Amniotic stem cell (primary cell): ENCODE measurements around the gene LRMDA.
"Not testable (repeated sequence)": the region's sequence is repeated elsewhere in the genome, so short reads cannot be mapped to it uniquely, and the experiment has no call there.

ENCODE experiments used
- DNase-seq: peaks from one replicate; lab custom pipeline; 2025; lab: John Stamatoyannopoulos, UW

The LRMDA gene

DNA sequence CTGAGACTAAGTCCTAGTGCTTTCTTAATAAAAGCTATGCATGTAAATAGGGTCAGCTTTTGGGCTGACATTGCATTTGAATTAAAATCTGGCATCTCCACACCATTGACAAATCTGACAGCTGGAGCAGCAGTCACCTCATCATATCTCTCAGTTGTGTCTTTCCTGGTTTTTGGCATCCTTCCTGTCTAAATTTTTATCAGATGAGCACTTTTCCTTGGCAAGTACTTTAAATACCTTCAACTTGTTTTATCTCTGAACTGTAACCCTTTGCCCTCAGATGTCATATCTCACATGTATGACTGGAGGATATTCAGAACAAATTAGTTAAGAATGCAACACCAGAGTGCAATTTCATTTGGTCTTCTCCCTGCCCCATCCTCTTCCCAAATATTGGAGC is 1066.2 kb downstream of the LRMDA start:
- DNase-seq, result no peak

DNA sequence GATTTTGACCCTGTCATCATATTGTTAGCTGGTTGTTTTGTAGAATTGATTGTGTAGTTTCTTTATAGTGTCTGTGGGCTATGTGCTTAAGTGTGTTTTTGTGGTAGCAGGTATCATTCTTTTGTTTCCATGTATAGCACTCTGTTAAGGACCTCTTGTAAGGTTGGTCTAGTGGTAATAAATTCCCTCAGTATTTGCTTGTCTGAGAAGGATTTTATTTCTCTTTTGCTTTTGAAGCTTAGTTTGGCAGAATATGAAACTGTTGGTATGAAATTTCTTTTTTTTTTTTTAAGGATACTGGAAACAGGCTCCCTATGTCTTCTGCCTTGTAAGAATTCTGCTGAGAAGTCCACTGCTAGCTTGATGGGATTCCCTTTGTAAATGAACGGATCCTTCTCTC is 1073.4 kb downstream of the LRMDA start:
- DNase-seq, result no peak

DNA sequence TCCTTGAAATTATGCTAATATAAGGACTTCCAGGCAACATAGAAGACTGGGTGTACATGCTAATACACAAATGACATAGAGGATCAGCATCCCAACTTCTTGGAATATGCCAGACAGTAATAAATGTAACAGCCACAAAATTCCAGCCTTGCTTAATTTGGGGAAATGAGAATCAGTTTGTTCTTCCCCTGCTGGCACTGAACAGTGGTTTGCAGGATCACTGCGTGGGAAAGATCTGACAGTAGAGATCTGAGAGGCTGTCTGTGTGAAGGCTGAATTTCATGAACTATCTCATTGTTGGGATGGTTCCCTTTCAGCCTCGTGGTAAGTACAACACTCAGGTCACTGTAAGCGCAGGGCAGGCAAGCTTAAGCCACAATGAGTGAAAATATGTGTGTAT is 1078.0 kb downstream of the LRMDA start:
- DNase-seq, result no peak

DNA sequence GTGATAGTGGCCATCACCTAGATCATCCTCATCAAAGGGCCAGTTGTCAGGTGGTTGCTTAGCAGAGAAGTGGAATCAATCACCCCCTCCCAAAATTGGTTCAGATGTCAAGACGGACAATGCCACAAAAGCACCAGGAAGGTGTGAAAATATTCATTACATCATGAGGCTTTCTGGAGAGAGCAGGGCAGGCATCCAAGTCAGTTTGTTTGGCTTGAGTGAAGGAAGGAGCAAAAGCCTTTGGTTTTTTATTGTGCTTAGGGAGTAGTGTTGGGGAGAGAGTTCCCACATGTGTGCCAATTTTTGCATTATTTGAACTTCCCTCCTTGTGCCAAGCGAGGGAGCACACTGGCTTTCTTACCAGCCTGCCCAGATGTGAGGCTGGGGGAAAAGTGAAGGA is 1082.9 kb downstream of the LRMDA start:
- DNase-seq, result no peak

DNA sequence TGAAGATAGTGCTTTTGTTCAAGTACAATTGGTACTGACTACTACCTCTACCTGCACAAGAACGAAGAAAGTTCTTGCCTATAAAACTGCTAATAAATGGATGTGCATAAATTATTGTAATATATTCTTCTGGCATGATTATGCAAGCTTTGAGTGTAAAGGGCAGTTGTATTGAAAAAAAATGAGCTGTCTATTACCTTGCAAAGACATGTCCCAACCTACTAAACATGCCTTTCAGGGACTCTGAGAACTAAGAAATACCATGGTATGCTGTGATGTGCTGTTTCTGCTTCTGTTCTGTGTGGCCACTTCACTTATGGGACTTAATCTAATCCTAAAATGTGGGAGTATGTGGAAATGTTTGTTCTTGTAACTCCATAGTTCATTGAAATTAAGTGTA is 1083.4 kb downstream of the LRMDA start:
- DNase-seq, result no peak

DNA sequence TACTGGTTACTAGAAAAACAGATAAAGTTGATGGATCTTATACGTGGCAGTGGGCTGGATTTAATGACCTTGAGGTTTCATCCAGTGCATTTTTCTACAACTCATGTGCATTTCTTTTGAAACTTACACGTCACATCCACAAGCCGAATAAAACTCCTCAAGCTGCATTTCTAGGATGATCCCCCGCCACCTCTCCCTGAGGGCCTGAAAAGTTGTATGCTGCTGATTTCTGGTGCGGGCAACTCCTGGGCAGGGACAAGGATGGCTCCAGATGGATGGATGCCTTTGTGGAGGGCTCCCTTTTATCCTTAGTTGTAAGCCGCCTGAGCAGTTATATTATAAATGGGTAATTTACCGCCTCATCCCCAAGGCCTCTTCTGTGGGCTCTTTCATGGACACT is 1091.1 kb downstream of the LRMDA start:
- no peak for DNase-seq

DNA sequence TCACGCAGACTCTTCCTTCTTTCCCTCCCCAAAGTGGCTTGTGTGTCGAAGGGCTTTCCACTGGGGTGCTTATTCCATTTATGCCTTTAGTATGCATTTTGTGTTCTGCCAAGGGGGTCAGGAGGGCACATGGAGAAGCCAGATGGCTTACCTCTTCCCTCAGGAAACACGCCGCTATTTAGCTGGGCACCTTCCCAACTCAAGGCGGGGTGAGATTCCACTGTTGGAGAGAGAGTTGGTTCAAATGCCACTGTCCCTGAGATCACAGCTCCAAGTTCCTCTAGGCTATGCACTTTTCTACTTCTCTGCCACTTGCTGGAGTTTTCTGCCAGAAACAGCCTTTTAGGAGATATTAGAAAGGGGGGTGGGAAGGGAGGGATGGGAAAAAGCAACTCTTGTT is 1091.8 kb downstream of the LRMDA start:
- no peak for DNase-seq

DNA sequence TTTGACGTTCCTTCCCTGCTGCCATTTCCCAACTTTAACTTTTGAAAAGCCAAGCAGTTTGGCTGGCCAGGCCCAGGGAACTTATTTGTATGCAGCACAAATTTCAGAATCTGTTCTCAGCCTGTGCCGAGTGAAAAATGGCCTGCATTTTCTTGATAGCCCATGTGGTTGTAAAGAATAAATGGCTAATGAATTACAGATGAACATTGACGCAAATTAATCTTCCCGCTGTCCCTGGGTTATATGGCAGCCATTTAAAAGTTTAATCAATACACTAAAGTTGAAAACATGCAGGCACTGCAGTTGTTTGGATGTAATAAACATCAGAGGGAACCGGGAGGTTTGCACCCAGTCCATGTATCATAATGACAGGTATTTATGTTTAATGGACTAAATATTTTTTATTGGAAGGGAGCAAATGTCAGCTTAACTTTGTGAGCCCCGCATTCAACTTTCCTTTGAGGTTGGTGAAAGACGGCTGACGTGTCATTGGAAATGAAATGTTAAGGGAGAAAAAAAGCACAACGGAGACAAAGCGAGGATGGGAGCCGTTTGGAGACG is 1092.4 kb downstream of the LRMDA start:
- no peak for DNase-seq

DNA sequence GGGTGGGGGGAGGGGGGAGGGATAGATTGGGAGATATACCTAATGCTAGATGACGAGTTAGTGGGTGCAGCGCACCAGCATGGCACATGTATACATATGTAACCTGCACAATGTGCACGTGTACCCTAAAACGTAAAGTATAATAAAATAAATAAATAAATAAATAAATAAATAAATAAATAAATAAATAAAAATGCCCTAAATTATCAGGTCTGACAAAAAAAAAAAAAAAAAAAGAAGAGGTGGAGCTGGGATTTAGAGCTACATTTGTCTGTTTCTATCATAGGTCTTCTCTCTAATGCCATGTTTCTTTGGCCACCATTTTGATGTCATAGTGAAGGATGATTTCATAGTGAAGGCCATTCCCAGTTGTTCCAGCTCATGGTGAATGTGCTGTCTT is 1095.4 kb downstream of the LRMDA start:
- DNase-seq, result not testable (repeated sequence)

DNA sequence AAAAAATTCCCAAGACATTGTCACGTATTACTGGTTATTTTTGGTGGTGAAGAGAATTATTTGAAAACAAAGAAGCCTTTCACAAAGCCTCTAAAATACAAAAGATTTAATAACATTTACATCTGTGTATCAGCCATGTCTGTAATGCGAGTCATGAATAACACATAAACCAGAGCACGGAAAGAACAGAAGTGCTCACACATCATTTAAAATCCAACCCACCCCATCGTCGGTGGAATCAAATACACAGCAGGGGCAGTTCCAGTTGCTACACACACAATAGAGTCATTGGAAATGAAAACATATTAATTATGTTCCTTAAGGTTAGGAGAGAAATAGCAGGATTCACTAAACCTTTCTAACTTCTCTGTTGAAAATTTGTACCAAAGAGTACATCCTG is 1108.9 kb downstream of the LRMDA start:
- DNase-seq, result no peak

DNA sequence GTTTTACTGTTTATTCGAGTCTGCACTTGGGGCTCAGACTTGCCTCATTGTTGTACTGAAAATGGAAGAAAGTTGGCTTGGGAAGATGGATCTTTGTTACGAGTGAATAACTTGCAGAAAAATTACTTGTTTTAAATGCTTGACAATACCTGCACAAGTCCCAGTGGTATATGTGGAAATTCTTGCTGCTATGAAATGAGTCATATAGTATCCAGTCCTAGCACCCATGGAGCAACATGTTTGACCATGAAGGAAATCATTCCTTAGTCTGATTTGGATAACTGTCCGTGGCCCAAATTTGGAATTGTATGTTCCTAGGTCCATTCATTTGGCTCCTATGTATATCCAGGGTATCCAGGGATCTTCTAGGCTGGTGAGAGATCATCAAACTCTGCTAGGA is 1109.4 kb downstream of the LRMDA start:
- DNase-seq, result no peak

DNA sequence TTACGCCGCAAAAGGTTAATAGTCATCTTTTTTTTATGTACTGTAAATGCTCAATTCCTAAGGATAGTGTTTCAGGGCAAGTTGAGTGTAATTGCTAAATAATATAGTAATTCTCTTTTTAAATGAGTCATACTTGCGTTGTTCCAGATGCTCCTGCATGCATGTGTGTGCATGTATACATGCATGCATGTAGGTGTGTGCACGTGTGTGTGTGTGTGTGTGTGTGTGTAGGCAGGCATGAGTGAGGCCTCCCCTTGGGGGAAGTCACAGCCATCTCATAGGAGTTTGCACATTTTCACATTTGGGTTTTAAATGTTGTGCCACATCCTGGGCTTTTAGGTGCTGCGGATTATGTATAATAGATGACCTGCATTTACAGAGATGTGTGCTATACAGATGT is 1110.4 kb downstream of the LRMDA start:
- DNase-seq, result no peak

DNA sequence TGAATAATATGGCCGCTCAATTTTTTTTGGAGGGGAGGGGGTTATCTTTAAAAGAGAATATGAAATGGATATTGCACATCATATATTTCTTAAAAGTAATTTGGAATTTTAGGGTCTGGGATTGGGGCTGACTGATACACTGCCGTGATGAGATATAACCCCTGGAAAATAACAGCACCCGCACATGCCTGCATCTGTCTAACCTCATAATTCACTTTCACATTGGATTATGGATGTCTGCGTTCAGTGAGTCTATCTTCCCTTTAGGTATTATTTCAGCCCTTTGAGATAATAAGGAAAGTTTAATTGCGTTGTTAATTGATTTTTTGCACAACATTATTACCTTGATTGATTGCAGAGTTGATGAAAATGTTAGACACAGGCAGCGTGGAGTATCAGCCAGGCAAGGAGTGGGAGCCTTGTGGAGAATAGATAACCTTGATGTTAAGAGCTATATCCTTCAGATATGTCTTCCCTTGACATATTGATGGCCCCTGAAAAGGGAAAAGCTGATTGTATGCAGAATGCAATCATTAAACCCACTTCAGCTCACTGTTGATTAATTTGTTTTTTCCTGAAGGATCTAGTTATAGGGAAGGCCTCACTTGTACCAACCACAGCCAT is 1111.0 kb downstream of the LRMDA start:
- no peak for DNase-seq

DNA sequence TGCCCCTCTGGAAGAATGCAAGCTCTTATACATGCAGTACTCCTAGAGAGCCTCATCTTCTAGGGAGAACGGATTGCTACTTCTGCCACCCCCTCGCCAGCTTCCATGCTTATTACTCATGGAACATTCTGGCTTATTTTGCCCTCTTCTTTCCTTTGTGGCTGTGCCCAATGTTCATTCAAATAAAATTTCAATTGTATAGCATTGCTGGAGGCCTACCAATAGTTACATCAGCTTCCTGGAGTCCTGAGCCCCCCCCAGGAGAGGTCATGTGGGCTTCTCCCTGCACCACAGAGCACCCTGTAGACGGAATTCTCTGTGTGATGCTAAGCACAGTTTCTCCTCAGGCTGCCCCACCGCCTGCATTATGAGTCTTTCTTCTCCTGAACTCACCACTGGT is 1112.2 kb downstream of the LRMDA start:
- no peak for DNase-seq

DNA sequence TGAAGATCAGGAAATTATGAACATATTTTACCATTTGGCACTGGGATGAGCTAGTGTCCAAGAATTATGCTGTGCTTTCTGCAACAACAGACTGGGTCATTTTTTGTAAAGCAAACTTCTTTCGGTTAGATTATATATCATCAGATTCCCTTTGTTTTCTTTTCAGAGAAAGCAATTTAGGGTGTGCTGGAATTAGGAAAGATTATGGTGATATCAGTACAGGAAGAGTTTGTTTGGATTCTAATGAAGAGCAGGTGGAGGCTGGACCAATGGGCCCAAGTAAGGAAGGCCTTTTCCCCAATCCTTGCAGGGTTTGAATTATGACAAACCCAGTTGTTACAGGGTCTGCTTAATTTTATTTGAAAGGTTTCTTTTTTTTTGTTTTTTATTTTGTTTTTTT is 1113.4 kb downstream of the LRMDA start:
- no peak for DNase-seq

DNA sequence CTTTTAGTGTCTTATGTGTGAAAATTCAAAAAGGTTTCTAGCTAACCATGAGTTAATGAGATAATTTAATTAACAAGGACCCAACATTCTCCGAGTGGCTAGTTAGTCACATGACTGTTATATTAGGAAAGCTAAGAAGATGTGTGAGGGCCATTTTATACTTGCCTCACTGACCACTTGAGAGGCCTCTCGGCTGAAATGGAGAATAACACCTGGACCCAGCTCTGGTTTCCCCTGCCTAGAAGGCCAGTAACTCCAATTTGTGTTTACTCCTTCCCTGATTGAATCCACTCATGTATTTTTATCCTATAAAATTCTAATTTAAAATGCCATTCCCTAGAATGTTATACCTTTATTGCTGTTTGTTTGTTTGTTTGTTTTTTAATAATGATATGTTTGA is 1115.0 kb downstream of the LRMDA start:
- DNase-seq, result no peak

DNA sequence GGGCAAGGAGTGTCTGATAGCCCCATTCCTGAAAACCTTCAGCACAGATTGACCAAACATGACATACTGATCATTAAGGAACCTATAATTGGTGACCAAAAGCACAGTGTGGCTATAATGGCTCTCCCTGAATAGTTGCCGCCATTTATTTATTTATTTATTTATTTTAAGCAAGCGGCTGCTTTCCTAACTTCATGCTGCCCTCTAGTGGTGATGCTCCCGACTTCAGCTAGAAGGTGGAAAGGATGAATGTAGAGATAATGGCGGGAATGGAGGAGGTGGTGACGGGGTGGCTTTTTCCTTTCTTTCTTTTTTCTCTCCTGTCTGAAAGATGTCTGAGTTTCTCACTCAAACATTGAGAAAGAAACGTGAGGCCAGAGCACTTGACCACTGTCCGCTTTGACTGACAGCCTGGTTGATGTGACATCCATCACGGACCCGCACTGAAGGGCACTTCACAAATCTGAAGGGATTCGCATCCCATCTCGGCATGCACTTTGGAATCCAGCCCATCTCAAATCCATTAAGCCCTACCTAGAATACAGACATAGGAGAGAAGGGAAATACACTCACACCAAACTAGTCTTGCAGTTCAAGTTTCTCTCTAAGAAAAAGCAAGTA is 1116.0 kb downstream of the LRMDA start:
- peak; percentile 64 for DNase-seq

DNA sequence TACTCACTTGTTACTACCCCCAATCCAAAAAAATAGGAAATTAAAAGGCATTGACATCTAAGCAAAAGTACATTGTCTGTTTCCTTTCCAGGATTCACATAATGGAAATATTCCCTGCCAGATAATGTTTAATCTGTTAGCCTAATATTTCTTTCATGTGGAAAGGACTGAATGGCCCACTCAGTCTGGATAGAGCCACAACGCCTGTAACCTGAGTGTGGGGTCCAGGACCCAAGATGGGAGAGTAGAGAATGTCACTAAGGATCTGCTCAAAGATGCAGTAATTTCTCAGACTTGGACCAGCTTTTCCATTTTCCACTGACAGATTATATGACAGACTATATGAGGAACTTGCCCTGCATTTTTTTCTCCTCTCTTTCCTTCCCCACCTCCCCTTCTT is 1117.3 kb downstream of the LRMDA start:
- DNase-seq, result no peak

DNA sequence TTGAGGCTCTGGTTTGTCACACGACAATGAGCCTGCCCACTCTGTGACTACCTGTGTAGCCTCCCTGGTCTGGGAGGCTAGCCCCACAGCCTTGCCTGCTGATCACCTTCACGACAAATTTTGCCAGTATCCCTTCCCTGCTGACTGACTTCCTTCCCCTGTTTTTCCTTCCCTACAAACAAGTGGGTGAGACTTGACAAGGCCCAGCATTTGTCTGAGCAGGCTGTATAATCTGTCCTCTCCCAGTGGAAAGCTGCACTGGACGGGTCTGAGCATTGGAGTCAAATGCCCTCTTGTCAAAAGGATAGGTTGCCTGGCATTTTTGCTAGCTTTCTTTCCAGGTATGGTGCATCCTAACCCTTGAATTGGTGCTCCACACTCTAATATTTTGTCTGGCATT is 1117.7 kb downstream of the LRMDA start:
- DNase-seq, result no peak

DNA sequence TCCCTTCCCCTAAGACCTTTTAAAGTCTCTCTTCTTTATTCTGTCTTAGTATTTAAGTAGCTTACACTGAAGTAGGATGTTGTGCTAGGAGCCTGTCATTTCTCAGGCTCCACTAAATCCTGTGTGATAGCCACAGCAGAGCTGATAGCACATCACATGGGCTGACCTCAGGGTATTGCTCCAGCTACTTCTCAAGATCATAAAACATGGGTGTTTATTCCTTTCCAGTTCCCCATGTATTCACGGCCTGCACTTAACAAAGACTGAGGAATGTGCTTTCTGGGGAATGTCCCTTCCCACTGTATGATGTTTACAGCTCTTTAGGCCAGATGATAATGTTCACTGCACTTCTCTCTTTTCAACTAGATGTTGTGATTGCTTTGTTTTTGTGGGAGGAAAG is 1119.4 kb downstream of the LRMDA start:
- DNase-seq, result no peak

DNA sequence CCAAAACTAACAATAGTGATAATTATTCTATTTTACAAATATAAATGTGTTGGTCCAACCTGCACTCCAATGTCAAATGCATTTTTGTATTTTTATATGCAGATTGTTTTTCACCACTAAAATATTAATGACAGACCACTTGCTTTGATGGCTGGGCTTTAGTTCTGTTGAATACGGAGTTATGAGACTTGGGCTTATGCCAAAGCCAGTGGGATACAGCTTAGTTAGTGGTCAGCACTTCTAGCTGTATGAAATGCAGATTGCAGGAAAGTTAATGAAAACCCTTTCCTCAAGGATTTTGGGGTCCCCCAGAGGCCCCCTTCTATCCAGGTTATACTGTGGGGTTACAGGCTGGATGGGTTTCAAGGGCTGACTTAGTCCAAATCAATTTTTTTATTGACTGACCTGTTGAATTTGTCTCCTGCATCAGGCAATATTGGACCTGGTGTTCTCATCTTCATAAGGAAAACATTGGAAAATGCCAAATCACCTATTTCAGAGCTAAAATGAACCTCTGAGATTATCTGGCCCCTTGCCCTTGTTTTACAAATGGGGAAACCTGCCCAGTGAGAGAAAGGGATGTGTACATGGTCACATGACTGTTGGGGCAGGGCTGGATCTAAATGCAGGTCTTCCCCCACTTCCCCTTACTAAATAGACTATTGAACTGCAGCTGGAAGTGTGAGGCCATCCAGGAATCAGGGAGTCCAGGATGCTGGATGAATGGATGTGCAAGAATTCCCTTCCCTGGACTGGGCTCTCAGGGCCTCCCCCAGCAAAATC is 1120.9 kb downstream of the LRMDA start:
- no peak for DNase-seq

DNA sequence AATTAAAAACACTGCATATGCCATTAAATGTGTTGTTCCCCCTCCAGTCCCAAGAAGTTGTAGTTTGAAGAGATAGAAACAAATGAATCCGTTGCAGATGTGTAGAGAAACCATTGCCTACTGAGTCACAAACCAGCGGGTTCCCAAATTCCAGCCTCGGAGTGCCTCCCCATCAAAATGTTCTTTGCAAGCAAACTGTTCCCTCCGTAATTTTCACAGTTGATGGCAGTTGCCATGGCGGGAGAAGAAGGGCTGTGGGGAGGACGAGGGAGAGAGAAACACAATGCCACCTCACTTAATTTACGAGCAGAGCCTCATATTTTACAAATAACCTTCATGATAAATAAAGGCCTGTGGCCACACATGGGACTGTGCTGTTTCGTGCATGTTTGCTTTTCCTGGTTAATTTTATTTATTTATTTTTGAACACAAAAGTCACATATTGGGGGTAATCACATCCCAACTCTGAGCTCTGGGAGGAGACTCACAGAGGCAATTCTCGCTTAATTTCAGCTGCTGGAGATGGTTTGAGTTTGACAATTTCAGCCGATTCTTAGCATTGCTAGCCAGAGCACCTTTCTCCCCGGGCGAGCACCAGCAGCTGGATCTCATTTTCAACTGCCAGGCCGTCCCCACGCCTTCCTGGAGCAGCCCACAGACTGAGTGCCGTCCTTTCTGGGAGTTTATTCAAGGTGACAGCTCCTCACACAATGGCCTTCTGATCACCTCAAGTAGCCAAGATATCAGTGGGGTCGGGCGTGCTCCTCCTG is 1122.0 kb downstream of the LRMDA start:
- no peak for DNase-seq

DNA sequence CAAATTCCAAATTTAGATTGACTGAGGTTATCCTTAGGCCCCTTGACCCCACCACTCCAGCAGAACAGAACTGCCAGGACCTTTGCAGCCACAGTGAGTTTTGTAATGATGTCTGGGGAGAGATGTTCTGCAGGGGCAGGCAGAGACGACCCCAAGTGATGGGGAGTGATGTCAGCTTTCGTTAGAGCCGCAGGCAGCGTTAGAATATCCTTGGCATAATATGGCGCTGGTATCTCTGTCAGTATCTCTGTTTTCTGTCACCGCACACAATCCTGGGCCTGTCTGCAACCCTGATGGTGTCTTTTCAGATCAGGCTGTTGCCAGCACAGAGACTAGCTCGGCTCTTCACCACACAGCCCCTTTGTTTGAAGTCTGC is 1122.6 kb downstream of the LRMDA start:
- no peak for DNase-seq
